ENCODE results near the gene UBR1. TPM values are rescaled to one million over a fixed set of nuclear protein-coding genes. Genes with fewer than 3 reads are reported as not detected.
"Not testable (repeated sequence)": the region's sequence is repeated elsewhere in the genome, so short reads cannot be mapped to it uniquely, and the experiment has no call there.

UBR1 gene
- total and polyA plus RNA-seq, 3 donors from 2014 or later = 21.3 to 40.7 (median 36.5) TPM

- H3K27ac ChIP-seq = no peak overlapping the region
- H3K27me3 ChIP-seq = no peaks in the 10 kb centered on the region
- H3K9me3 ChIP-seq = no peaks in the 10 kb centered on the region
- H3K4me1 ChIP-seq = no peaks in the 10 kb centered on the region
- no peaks in the 10 kb centered on the region for H3K36me3 ChIP-seq (ENCODE audit: low read depth, missing control alignments)
- TF ChIP-seq, protein P1, sequence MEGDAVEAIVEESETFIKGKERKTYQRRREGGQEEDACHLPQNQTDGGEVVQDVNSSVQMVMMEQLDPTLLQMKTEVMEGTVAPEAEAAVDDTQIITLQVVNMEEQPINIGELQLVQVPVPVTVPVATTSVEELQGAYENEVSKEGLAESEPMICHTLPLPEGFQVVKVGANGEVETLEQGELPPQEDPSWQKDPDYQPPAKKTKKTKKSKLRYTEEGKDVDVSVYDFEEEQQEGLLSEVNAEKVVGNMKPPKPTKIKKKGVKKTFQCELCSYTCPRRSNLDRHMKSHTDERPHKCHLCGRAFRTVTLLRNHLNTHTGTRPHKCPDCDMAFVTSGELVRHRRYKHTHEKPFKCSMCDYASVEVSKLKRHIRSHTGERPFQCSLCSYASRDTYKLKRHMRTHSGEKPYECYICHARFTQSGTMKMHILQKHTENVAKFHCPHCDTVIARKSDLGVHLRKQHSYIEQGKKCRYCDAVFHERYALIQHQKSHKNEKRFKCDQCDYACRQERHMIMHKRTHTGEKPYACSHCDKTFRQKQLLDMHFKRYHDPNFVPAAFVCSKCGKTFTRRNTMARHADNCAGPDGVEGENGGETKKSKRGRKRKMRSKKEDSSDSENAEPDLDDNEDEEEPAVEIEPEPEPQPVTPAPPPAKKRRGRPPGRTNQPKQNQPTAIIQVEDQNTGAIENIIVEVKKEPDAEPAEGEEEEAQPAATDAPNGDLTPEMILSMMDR (IDR thresholded peaks at IDR 0.05) = no peak
- TF ChIP-seq POLR2A (IDR thresholded peaks at IDR 0.05) = no peak
- DNase-seq = no peak
- no peak overlapping the region for H3K4me3 ChIP-seq
- intact Hi-C loops (cut with DNase I; ENCODE audit: low total_unique reads) = no loop called here
- WGBS, 2 donors = 52 to 74% methylated on average over 3 of the region's 3 CpGs
Measured at GRCh38 chr15:42992626-42993025, 113.2 kb downstream of the UBR1 start.

- 94 to 98% methylated on average over 8 to 18 of the region's 20 CpGs for WGBS, 2 donors
- TF ChIP-seq, protein P1 (IDR thresholded peaks at IDR 0.05) = no peak
- TF ChIP-seq POLR2A (IDR thresholded peaks at IDR 0.05) = no peak
- H3K27me3 ChIP-seq = no peaks in the 10 kb centered on the region
- H3K27ac ChIP-seq = no peak overlapping the region
- no peaks in the 10 kb centered on the region for H3K36me3 ChIP-seq (ENCODE audit: low read depth, missing control alignments)
- DNase-seq = no peak
- no peaks in the 10 kb centered on the region for H3K9me3 ChIP-seq
- intact Hi-C loops (cut with DNase I; ENCODE audit: low total_unique reads) = no loop called here
- H3K4me3 ChIP-seq = no peak overlapping the region
- no peaks in the 10 kb centered on the region for H3K4me1 ChIP-seq
Measured at GRCh38 chr15:42986693-42987342, 119.0 kb downstream of the UBR1 start.

DNA sequence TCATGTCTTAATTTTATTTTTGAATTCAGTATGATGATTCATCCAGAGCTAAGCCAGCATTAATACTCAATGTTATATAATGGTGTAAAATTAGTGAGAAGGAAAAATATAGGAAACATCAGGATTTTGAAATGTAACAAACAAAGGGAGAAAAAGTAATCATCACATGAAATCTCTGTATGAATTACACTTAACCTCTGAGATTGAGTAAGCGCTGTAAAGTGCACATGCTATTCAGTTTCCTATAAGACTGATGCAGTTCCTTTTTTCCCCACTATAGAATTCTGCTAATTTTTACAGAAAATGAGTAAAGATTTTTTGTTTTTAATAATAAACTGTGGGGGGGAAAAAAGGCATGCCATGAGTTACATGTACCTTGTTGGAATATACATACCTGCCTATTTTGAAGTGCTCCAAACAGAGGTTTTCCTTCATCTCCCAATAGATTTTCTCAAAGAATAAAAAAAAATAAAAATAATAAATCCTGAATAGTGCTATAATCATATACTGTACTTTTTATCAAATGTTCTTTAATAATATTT, 121.3 kb downstream of the UBR1 start:
- Histone ChIP-seq H3K36me3 (ENCODE audit: low read depth, missing control alignments) (no peaks in the 10 kb centered on the region), H3K27me3 (no peaks in the 10 kb centered on the region), H3K9me3 (no peaks in the 10 kb centered on the region), H3K4me1 (no peaks in the 10 kb centered on the region), H3K27ac (no peak overlapping the region), H3K4me3 (no peak overlapping the region)
- WGBS, 2 donors = 94 to 98% methylated on average over 1 of the region's 1 CpG
- intact Hi-C loops (cut with DNase I; ENCODE audit: low total_unique reads) = no loop called here
- DNase-seq = no peak
- TF ChIP-seq, protein P1 (IDR thresholded peaks at IDR 0.05) = peak in 1 of 3 experiments; percentile 23
- no peak for TF ChIP-seq POLR2A (IDR thresholded peaks at IDR 0.05)

DNA sequence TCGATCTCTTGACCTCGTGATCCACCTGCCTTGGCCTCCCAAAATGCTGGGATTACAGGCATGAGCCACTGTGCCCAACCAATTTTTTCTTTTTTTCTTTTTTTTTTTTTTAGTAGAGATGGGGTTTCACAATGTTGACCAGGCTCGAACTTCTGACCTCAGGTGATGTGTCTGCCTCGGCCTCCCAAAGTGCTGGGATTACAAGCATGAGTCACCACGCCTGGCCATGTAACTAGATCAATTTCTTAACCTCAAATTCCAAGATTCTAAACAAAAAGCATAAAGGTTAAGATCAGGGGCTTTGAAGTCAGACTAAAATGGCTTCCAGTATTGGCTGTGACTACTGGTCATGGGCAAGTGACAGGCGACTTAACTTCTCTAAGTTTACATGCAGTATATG, 126.7 kb downstream of the UBR1 start:
- DNase-seq; H3K9me3 ChIP-seq; H3K4me3 ChIP-seq; intact Hi-C loops (cut with DNase I; ENCODE audit: low total_unique reads); H3K27ac ChIP-seq; H3K4me1 ChIP-seq; H3K27me3 ChIP-seq; H3K36me3 ChIP-seq (ENCODE audit: low read depth, missing control alignments): not testable (repeated sequence)
- WGBS, 2 donors = 96% methylated on average over 6 of the region's 6 CpGs

DNA sequence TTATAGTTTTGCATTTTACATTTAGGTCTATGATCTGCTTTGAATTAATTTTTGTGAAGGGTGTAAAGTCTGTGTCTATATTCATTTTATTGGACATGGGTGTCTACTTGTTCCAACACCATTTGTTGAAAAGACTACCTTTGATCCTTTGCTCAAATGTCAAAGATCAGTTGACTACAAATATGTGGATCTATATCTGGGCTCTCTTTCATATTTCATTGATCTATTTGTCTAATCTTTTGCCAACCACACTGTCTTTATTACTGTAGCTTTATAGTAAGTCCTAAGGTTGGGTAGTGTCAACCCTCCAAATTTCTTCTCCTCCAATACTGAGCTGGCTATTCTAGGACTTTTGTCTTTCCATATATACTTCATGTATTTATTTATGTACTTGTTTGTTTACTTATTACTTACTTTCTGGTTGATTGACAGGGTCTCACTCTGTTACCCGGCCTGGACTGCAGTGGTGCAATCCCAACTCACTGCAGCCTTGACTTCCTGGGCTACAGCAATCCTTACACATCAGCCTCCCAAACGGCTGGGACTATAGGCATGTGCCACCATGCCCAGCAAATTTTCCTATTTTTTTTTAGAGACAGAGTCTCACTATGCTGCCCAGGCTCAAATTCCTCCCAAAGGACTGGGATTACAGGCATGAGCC, 131.5 kb downstream of the UBR1 start:
- no peaks in the 10 kb centered on the region for H3K4me1 ChIP-seq
- 84 to 93% methylated on average over 2 of the region's 2 CpGs for WGBS, 2 donors
- TF ChIP-seq POLR2A (IDR thresholded peaks at IDR 0.05) = no peak
- TF ChIP-seq, protein P1 (IDR thresholded peaks at IDR 0.05) = no peak
- no peaks in the 10 kb centered on the region for H3K27me3 ChIP-seq
- no peak overlapping the region for H3K27ac ChIP-seq
- no peaks in the 10 kb centered on the region for H3K36me3 ChIP-seq (ENCODE audit: low read depth, missing control alignments)
- H3K4me3 ChIP-seq = no peak overlapping the region
- intact Hi-C loops (cut with DNase I; ENCODE audit: low total_unique reads) = no loop called here
- no peaks in the 10 kb centered on the region for H3K9me3 ChIP-seq
- no peak for DNase-seq
